ENCODE measurements around the gene MMP13.

The MMP13 gene

DNA sequence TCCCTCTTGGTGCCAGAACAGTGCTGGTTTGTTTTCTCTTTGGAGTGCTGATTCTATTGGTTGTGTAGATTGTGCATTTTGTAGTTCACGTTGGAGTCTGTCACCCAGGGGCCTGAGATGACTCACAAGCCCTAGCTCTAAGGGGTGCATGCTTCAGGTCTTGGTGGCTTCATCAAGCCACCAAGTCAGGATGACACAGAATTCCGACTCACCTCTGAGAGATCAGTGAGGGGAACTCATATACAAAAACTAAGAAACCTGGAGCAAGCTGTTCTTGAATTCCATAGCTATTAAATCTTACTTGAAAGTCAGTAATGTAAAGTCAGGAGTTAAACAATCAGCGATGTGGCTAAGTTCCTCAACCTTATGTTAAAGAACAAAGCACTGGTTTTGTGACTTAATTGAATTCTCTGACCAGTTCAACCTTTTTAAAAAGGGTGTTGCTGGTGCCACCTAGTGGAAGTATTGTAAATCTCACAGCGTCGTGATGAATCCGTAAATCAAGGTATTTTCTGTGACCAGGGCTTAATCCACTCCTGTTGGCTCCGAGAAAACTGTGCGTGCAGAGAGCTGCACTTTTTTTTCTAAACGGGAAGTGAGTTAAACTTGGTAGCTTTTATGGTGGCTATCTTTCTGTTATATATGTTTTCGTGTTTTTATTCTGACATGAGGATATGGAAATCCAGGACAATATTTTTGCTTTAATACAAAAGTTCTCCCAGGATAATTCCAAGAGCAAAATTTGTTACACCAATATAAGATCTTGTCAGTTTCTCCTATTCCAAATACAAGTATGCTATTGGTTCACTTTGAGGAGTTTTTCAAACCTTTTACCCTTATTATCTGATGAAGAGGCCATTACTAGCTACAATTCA lies 14.6 kb downstream of the MMP13 start:
- TF ChIP-seq, protein P1, sequence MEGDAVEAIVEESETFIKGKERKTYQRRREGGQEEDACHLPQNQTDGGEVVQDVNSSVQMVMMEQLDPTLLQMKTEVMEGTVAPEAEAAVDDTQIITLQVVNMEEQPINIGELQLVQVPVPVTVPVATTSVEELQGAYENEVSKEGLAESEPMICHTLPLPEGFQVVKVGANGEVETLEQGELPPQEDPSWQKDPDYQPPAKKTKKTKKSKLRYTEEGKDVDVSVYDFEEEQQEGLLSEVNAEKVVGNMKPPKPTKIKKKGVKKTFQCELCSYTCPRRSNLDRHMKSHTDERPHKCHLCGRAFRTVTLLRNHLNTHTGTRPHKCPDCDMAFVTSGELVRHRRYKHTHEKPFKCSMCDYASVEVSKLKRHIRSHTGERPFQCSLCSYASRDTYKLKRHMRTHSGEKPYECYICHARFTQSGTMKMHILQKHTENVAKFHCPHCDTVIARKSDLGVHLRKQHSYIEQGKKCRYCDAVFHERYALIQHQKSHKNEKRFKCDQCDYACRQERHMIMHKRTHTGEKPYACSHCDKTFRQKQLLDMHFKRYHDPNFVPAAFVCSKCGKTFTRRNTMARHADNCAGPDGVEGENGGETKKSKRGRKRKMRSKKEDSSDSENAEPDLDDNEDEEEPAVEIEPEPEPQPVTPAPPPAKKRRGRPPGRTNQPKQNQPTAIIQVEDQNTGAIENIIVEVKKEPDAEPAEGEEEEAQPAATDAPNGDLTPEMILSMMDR (conservative IDR thresholded peaks at IDR 0.05; ENCODE audit: low read depth), result peak; percentile 83
- no peak overlapping the region for H3K27ac ChIP-seq
- CTCF ChIA-PET, result interaction anchor here (0.5 to 1.6 kb wide), 15 partner anchors 10 to 673 kb away, joined by 3 to 10 read pairs (median 3); no protein-coding TSS in a partner anchor
- POLR2A ChIA-PET (ENCODE audit: low non-redundant PET), result no interaction called here
- DNase-seq (ENCODE audit: low spot score), result peak; percentile 72

DNA sequence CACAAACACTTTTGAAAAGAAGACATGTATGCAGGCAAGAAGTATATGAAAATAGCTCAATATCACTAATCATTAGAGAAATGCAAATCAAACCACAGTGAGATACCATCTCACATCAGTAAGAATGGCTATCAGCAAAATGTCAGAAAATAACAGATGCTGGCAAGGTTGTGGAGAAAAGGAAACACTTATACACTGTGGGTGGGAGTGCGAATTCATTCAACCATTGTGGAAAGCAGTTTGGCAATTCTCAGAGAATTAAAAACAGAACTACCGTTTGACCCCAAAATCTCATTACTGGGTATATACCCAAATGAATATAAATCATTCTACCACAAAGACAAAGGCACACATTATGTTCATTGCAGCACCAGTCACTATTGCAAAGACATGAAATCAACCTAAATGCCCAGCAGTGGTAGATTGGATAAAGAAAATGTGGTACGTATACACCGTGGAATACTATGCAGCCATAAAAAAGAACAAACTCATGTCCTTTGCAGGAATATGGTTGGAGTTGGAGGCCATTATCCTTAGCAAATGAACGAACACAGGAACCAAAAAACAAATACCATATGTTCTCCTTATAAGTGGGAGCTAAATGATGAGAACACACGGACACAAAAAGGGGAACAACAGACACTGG lies 18.5 kb downstream of the MMP13 start:
- POLR2A ChIA-PET (ENCODE audit: low non-redundant PET), result no interaction called here
- no peak for DNase-seq (ENCODE audit: low spot score)

DNA sequence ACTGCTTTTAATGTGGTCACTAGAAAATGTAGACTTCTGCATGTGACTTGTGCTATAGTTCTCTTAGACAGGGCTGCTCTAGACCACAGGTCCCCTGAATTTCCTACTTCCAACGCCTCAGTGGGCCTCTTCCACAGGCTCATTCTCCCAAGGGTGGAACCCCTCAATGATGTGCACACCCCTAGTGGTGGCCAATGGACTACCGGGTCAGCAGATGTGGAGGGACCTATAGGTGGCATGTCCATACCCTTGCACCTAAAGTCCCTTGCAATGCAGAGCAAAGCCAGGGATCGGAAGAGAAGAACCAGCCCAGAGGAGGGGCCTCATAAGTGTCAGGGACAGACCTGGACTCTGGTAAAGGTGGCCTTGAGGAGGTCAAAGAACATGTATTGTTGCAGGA lies 20.0 kb downstream of the MMP13 start:
- TF ChIP-seq, protein P1 (conservative IDR thresholded peaks at IDR 0.05; ENCODE audit: low read depth), result no peak
- no peak for DNase-seq (ENCODE audit: low spot score)
- POLR2A ChIA-PET (ENCODE audit: low non-redundant PET), result no interaction called here
- H3K27ac ChIP-seq, result no peak overlapping the region
- CTCF ChIA-PET, result interaction anchor here (0.7 kb wide), 1 partner anchor 79 kb away, joined by 3 read pairs; no protein-coding TSS in a partner anchor

More for the DNA sequence above, 18.5 kb downstream of the MMP13 start:
- H3K27ac ChIP-seq, result no peak overlapping the region
- CTCF ChIA-PET, result interaction anchor here (0.6 kb wide), 1 partner anchor 199 kb away, joined by 4 read pairs; no protein-coding TSS in a partner anchor
- TF ChIP-seq, protein P1 (conservative IDR thresholded peaks at IDR 0.05; ENCODE audit: low read depth), result no peak

DNA sequence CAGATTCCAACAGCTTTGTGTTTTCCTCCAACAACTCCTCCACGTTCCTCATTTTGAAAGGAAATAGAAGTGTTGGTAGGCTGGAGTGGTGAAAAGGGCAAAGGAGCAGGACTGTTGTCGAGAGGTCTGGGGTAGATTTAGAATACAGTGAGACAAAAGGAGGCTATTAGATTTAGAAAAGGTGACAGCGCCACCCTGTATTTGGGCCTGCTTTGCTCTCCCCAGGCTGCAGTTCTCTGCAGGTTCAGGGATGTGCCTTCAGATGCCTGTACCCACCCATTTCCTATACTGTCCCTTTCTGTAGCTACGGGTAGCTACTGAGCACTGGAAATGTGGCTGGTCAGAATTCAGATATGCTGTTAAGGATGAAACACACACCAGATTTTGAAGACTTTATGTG lies 20.8 kb downstream of the MMP13 start:
- no peak for DNase-seq (ENCODE audit: low spot score)
- TF ChIP-seq, protein P1 (conservative IDR thresholded peaks at IDR 0.05; ENCODE audit: low read depth), result no peak
- POLR2A ChIA-PET (ENCODE audit: low non-redundant PET), result no interaction called here
- H3K27ac ChIP-seq, result no peak overlapping the region
- CTCF ChIA-PET, result interaction anchor here (0.7 kb wide), 2 partner anchors 79 to 651 kb away, joined by 3 to 7 read pairs; no protein-coding TSS in a partner anchor

DNA sequence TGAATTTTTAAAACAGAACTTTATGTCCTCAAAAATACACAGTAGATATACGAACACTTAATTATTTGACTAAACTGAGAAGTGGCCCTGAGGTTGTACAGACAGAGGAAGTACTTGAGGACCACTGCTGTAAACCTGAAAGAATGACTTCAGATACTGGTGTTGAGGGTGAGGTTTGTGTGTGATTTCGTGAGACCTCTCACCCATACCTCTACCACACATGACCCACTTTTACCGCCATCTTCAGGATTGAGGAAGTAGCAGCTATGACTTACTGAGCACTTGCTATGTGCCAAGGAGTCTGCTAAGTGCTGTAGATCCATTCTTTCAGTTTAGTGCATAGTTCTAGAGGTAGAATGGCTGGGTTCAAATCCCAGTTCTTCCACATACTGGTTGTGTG lies 21.9 kb downstream of the MMP13 start:
- CTCF ChIA-PET, result interaction anchor here (1.0 kb wide), 1 partner anchor 126 kb away, joined by 3 read pairs; no protein-coding TSS in a partner anchor
- no peak overlapping the region for H3K27ac ChIP-seq
- TF ChIP-seq, protein P1 (conservative IDR thresholded peaks at IDR 0.05; ENCODE audit: low read depth), result no peak
- POLR2A ChIA-PET (ENCODE audit: low non-redundant PET), result no interaction called here
- DNase-seq (ENCODE audit: low spot score), result no peak

DNA sequence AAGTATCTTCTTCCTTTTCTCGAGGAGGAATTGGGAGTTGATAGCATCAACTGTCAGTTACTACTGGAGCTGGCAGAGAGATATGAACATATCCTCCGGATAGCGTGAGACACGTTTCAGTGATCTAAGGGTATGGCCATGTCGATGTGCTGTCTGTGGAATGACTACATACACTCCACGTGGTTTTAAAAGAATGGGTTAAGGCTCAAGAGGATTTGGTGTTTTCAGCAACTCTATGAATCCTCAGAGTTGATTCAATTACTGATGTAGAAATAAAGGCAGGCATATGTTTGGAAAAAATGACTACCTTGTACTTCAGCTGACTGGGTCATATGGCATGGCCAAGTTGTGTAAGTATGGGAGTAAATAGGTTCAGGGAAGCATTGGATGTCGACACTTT lies 22.9 kb downstream of the MMP13 start:
- H3K27ac ChIP-seq, result no peak overlapping the region
- TF ChIP-seq, protein P1 (conservative IDR thresholded peaks at IDR 0.05; ENCODE audit: low read depth), result no peak
- ChIA-PET CTCF (no interaction called here), POLR2A (ENCODE audit: low non-redundant PET) (no interaction called here)
- no peak for DNase-seq (ENCODE audit: low spot score)
